GM20000 (cell line): Measurements from ENCODE around the gene SOX3.

Source experiments
- DNase-seq: peaks from one replicate; pipeline ENCODE4 v3.0.0; 2012; ENCODE audit warnings: low spot score
- CTCF ChIP-seq: IDR thresholded peaks from 2 replicates; pipeline ENCODE4 v1.5.1; 2012; ENCODE audit warnings: mild to moderate bottlenecking, control low read depth; ENCODE audit errors: extremely low read depth, missing control alignments

Gene SOX3

GRCh38 chrX:140495739-140496138 lies 9.1 kb downstream of the SOX3 start:
- DNase-seq = no peak
- no peak for TF ChIP-seq CTCF

GRCh38 chrX:140492066-140492994 lies 12.5 kb downstream of the SOX3 start:
- DNase-seq = no peak
- no peak for TF ChIP-seq CTCF

GRCh38 chrX:140480765-140481164 lies 24.1 kb downstream of the SOX3 start:
- TF ChIP-seq CTCF = no peak
- DNase-seq = no peak

- DNase-seq = no peak
- TF ChIP-seq CTCF = no peak
Measured at GRCh38 chrX:140477987-140478386, 26.9 kb downstream of the SOX3 start.

- no peak for DNase-seq
- no peak for TF ChIP-seq CTCF
Measured at GRCh38 chrX:140475025-140475424, 29.8 kb downstream of the SOX3 start.

GRCh38 chrX:140467211-140467610 lies 37.7 kb downstream of the SOX3 start:
- no peak for TF ChIP-seq CTCF
- DNase-seq = no peak
